Measurements from ENCODE around the gene DENND1B.
A peak's percentile ranks its signal among the peaks of the same experiment; 100 is the strongest.
"Not testable (repeated sequence)": the region's sequence is repeated elsewhere in the genome, so short reads cannot be mapped to it uniquely, and the experiment has no call there.

The DENND1B gene

DNA sequence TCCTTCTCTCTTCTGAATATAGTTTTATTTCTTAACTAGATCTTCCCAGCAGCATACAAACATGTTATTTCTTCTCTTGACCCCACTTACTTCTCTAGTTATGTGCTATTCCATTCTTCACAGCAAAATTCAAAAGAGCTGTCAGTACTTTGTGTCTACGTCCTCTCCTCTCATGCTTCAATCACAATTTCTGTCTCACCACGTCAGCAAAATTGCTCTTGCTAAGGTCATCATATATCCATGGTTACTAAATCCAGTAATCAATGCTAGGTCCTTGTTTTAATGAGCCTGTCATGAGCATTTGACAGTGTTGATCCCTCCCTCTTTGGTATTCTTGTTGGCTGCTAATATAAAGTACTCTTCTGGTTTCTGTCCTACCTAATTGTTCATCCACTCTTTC is 214.2 kb downstream of the DENND1B start:
- no peak for DNase-seq

DNA sequence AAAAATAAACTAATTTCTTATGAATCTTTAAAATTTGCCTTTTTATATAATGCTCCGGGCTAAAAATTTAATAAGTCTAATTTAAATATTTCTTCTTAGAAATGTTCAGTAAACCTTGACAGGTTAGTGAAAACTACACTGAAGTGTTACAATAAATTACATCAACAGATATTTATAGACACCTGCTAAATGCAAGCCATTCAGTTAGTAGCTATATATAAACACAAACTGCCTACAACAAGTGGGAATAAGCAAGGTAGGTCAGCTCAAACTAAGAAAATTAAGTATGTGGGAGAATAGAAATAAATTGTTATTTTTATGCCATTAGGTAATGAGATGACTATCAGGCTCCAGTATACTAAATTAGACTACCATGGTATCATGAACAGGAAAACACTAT is 215.6 kb downstream of the DENND1B start:
- DNase-seq: no peak

GRCh38 chr1:197559244-197559643 is 216.0 kb downstream of the DENND1B start:
- no peak for DNase-seq

- DNase-seq: no peak
Measured at GRCh38 chr1:197557302-197557701, 218.0 kb downstream of the DENND1B start.

DNA sequence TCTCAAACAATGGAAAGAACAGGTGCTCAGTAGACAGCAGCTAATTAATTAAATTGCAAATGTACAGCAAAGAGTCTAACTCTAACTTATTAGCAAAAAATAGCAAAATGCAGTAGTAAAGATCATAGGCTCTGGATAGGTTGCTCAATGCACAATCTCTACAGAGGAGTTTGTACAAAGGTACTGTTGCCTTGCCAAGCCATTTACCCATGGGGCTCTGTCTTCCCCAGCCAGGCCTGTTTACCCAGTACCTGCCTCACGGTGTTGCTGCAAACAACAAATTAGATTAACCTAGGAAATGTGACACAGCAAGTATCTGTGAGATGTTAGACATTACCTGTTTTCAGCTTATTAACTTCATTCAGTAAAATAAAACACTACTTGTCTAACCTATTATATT is 222.0 kb downstream of the DENND1B start:
- no peak for DNase-seq

DNA sequence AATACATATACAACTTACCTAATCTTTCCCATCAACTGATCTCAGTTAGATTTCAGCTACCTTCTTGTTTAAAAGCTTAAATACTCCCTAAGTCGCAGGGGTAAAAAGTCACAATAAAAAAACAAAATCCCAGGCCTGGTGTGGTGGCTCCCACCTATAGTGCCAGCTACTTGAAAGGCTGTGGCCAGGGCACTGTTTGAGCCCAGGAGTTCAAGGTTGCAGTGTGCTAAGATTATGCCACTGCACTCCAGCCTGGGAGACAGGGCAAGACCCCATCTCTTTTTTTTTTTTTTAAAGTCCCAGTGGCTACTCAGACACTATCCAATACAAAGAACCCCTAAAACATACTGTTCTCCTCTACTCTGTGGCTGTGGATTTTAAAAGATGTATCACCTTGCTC is 228.3 kb downstream of the DENND1B start:
- DNase-seq: no peak

GRCh38 chr1:197544553-197544952 is 230.7 kb downstream of the DENND1B start:
- DNase-seq: no peak

GRCh38 chr1:197544130-197544529 is 231.2 kb downstream of the DENND1B start:
- DNase-seq: no peak

DNA sequence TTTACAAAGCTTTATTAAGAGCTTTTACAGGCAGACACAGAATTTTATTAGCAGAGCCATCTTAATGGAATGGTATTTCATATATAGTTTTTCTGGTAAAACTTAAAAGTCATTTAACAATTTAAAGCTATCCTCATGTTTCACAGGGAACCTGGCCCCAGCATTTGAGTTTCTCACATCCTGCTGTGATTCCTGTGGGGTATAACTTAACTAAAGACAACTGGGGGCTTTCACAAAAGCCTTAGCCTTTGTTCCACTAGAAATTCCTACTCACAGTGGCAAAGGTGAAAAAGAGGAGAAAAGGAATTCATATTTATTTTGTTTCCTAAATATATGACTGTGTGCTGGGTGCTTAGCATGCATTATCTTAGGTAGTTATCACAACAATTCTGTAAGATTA is 233.9 kb downstream of the DENND1B start:
- DNase-seq: no peak

DNA sequence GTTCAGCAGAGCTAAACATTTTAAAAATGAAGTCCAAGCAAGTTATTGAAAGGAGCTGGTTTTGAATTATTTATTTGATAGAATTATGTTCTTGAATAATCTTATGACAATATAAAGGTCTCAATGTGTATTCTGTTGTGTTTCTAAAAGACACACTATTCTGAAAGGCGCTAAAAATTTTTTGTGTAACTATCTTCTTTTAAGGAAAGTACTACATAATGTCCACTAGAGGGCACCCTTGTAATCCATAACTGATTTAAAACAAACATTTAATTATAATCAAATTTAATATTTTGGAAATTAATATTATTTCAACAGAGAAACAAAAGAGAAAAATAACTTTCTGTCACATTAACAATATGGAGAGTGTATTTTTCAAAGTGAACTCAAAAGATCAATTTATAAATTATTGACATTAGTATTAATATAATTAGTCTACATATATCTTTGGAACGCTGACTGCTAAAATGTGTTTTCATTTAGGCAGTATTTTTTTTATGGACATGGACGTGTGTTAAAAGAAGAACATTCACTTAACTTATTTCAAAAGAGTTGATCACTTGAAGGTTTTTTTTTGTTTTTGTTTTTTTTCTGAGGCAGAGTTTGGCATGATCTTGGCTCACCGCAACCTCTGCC is 248.4 kb downstream of the DENND1B start:
- no peak for DNase-seq

DNA sequence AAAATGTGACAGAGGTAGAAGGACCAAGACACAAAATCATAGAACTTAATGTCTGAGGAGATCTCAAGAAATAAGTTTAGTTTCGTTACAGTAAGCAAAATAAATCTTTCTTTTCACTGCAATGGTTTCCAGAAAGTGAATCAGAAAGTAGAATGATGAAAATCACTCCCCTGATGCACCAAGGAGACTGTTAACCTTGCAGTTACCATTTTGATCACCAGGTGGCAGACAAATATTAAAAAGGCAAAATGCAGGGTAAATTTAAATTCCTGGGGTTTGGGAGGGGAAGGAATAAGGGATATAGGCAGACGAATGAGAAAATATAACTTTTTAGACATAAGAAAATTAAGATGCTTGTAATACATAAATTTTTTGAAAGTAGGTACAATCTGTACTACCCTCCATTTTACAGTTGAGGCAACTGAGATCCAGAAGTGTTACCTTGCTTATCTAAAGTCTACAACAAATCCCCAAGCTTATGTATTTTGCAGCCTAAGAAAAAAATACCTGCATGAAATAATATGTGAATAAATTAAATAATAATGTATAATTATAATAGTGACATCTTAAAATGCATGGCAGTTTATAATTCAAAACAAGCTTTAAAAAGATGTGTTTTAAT is 254.1 kb downstream of the DENND1B start:
- peak in 1 of 58 donors; percentile 1 for DNase-seq

DNA sequence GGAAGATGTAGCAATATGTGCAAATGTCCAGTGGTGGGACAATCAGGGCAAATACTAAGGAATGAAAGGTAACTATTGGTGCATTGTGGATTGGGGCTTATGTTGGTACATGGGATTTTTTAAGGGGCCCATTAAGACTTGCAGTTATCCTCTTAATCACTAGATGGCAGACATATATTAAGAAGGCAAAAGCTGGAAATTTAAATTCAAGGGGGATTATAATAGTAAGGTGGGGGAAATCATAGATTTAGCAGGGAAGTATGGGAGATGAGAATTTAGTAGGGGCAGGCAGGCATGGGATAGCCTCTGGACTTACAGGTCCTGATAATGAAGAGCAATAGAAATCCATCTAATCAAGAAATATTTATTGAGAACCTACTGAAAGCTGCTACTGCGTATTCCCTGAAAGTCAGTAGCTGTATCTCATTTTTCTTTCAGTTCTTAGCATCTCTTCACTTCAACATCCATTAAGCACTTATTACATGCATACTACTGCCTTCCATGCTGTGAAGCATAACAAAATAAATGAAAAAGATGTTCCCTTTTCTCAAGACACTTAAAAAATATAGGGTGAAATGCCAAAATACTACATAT is 255.4 kb downstream of the DENND1B start:
- no peak for DNase-seq

- DNase-seq: no peak
Measured at GRCh38 chr1:197515421-197515820, 259.9 kb downstream of the DENND1B start.

DNA sequence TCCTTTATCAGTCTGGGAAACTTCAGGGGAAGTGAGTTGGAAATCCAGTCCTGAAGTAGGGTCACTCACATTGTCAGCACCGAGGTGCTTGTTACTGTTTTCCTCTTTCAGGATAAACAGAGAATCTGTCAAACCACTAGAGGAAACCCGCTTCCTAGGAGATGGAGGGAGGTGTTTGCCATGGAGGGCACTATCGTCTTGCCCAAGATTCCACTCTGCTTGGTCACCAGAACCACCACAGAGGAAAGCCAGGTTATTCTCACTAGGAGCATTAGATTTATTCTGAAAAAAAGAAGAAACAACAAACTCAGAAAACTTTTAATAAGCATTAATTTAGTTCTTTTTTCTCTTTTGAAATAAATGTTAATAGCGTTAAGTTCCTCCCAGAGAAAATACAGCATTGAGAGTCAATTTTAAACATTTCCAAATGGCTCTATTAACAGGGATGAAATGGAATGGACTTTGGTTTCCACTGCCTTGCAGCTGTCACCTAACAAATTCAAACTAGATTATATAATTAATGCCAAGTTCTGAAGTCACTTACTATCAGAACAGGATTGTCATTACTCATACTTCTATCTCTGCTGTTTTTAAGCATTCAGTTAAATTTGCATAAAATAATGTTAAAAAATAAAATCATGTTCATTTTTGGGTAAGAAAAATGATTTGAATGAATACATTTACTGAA is 264.4 kb downstream of the DENND1B start:
- no peak for DNase-seq

- DNase-seq: no peak
Measured at GRCh38 chr1:197496722-197497121, 278.6 kb downstream of the DENND1B start.

- not testable (repeated sequence) for DNase-seq
Measured at GRCh38 chr1:197491505-197491904, 283.8 kb downstream of the DENND1B start.

DNA sequence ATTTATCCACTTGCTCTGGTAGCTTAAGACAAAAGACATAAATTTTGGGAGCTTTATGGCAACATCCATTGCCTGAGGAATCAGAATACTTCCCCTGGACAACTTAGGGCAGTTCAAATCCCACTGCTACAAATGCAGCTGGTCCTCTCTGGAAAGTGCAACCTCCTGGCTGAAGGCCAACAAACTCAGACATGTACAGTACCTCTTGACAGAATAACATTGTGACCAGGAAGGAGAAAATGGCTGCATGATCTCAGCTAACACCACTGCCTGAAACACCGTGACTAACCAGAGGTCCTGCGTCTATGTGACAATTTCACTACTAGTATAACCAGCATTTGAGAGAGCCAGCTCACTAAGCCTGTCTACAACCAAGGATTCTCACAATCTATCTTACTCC is 288.3 kb downstream of the DENND1B start:
- DNase-seq: no peak

GRCh38 chr1:197485790-197486189 is 289.5 kb downstream of the DENND1B start:
- no peak for DNase-seq

- DNase-seq: no peak
Measured at GRCh38 chr1:197481101-197481500, 294.2 kb downstream of the DENND1B start.

DNA sequence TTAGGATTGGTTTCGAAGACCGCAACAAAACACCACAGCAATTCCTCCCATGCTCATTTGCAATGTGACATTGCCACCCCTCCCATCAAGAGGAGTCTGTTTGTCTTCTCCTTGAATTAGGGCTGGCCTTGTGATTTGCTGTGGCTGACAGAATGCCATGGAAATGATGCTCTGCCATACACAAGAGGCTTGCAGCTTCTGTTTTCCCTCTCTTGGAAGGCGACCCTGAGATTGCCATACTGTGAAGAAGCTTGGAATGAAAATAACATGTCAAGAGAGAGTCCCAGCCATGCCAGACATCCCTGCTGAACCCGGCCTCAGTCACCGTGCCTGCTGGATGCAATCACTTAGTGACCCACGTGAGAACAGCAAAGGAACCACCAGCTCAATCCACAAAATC is 294.8 kb downstream of the DENND1B start:
- DNase-seq: no peak

DNA sequence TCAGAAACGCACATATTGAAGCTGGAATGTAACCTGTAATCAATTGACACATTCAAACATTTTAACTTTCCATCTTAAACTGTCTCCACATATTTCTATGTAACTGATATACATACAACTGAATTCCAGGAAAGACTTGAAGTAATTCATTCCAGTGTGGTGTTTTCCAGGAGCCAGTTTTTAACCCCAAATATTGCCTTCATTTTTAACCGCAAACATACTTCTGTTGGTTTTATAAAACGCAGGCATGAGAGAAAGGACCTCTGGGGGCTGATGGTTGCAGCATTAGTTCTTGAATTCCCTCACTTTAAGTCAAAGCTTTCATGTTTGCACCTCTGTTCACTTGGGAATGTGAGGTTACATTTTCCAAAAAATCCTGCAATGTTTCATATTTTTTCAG is 303.1 kb downstream of the DENND1B start:
- no peak for DNase-seq

- peak in 32 of 58 donors; percentile 1 to 52 (median 16) for DNase-seq
Measured at GRCh38 chr1:197471248-197471985, 303.9 kb downstream of the DENND1B start.

Data from anterior cingulate cortex (tissue), 58 donors.